ENCODE measurements around the gene PEX16.

PEX16 gene

GRCh38 chr11:45881708-45882368 is 35.8 kb downstream of the PEX16 start:
- DNase-seq (ENCODE audit: extremely low spot score, insufficient read length, low read depth): no peak

GRCh38 chr11:45880772-45881570 is 36.7 kb downstream of the PEX16 start:
- FAIRE-seq (no peak), DNase-seq (ENCODE audit: extremely low spot score, insufficient read length, low read depth) (no peak)

More at GRCh38 chr11:45881708-45882368, 35.8 kb downstream of the PEX16 start:
- FAIRE-seq: no peak

- DNase-seq (ENCODE audit: extremely low spot score, insufficient read length, low read depth) (no peak), FAIRE-seq (no peak)
These were observed 37.6 kb downstream of the PEX16 start for GRCh38 chr11:45879803-45880686.

GRCh38 chr11:45877845-45878244 is 39.8 kb downstream of the PEX16 start:
- DNase-seq (ENCODE audit: extremely low spot score, insufficient read length, low read depth) (no peak), FAIRE-seq (no peak)

GRCh38 chr11:45877221-45877620 is 40.5 kb downstream of the PEX16 start:
- FAIRE-seq (no peak), DNase-seq (ENCODE audit: extremely low spot score, insufficient read length, low read depth) (no peak)

GRCh38 chr11:45876401-45876800 is 41.3 kb downstream of the PEX16 start:
- no peak for FAIRE-seq

GRCh38 chr11:45872651-45873356 is 44.9 kb downstream of the PEX16 start:
- no peak for DNase-seq (ENCODE audit: extremely low spot score, insufficient read length, low read depth)
- no peak for FAIRE-seq

More at GRCh38 chr11:45876401-45876800, 41.3 kb downstream of the PEX16 start:
- DNase-seq (ENCODE audit: extremely low spot score, insufficient read length, low read depth): no peak

GRCh38 chr11:45871638-45872037 is 46.0 kb downstream of the PEX16 start:
- no peak for DNase-seq (ENCODE audit: extremely low spot score, insufficient read length, low read depth)
- no peak for FAIRE-seq

GRCh38 chr11:45870706-45871105 is 47.0 kb downstream of the PEX16 start:
- DNase-seq (ENCODE audit: extremely low spot score, insufficient read length, low read depth) (no peak), FAIRE-seq (no peak)

GRCh38 chr11:45869551-45869950 is 48.1 kb downstream of the PEX16 start:
- DNase-seq (ENCODE audit: extremely low spot score, insufficient read length, low read depth) (no peak), FAIRE-seq (no peak)

- no peak for FAIRE-seq
- no peak for DNase-seq (ENCODE audit: extremely low spot score, insufficient read length, low read depth)
These were observed 53.6 kb downstream of the PEX16 start for GRCh38 chr11:45864041-45864440.

- FAIRE-seq: no peak
- no peak for DNase-seq (ENCODE audit: extremely low spot score, insufficient read length, low read depth)
These were observed 56.7 kb downstream of the PEX16 start for GRCh38 chr11:45860764-45861510.

- FAIRE-seq: no peak
- DNase-seq (ENCODE audit: extremely low spot score, insufficient read length, low read depth): no peak
These were observed 57.3 kb downstream of the PEX16 start for GRCh38 chr11:45860348-45860747.
